Stimulated activated CD8-positive, alpha-beta memory T cell treated with anti-CD3 and anti-CD28 coated beads, Interleukin-15, amount 100 ng/mL, for 4 hours (primary cell): ENCODE measurements around the gene DNAI2.

Source experiments
- DNase-seq, 2 donors: peaks; one replicate each; pipeline ENCODE4 v3.0.0-alpha.2; 2020; ENCODE audit warnings: low read depth in 2 of 2

DNAI2 gene

GRCh38 chr17:74361230-74362068 lies 87.4 kb downstream of the DNAI2 start, which contains the start of gene BTBD17:
TSS of gene BTBD17 (minus strand) at chr17:74361868. CDS start at chr17:74361819, 49 bp downstream.
- DNase-seq: no peak

GRCh38 chr17:74362069-74362405 lies 88.0 kb downstream of the DNAI2 start:
- DNase-seq: no peak

- DNase-seq: no peak
These were observed 88.9 kb downstream of the DNAI2 start for GRCh38 chr17:74362810-74363498.
